HepG2 (cell line): ENCODE measurements around the gene MYO3B. TPM values are rescaled to one million over a fixed set of nuclear protein-coding genes. Genes with fewer than 3 reads are reported as not detected.

ENCODE experiments used
- ATAC-seq: fragments of 200-7000 bp; cut with Tn5 transposase; 3 replicates; pipeline ENCODE4 v1.9.1; 2020; ENCODE audit warnings: mild to moderate bottlenecking, moderate library complexity
- BruUV-seq: library from RNA; stranded (reverse); fragments of 400-500 nt; replicated peaks from 2 replicates; lab custom pipeline; 2021; lab: Mats Ljungman, UMichigan
- CTCF ChIA-PET: fragments of 300-600 bp; formaldehyde crosslinking; extraction: SDS; loops from one replicate; lab custom pipeline; 2021; ENCODE audit warnings: low total read pairs, inconsistent platforms, low intra/inter-chr PET ratio; lab: Yijun Ruan, JAX
- POLR2A ChIA-PET: fragments of 350-600 bp; sonication (Branson Sonifier 250); formaldehyde crosslinking; loops from one replicate; lab custom pipeline; 2020; ENCODE audit warnings: antibody characterized with exemption, inconsistent platforms; lab: Yijun Ruan, JAX
- DNase-seq: peaks from one replicate; pipeline ENCODE4 v3.0.0-alpha.2; 2015; ENCODE audit warnings: low spot score
- FAIRE-seq: peaks from 3 replicates; lab custom pipeline; 2011; peaks lifted over from hg19 to GRCh38; lab: Jason Lieb, UNC
- H2AFZ ChIP-seq: one replicate; pipeline ENCODE4 v1.6.1; 2011; ENCODE audit warnings: low read length, inconsistent platforms
- H3K27ac ChIP-seq: fragments of 300-600 bp; 3 replicates; pipeline ENCODE4 v1.8.0; 2011; ENCODE audit warnings: mixed run types, mild to moderate bottlenecking, mixed read lengths, low read length, inconsistent platforms; ENCODE audit not compliant: insufficient read depth; ENCODE audit errors: extremely low read length
- H3K27me3 ChIP-seq, 2 experiments: fragments of 200-600 bp in 1 of 2; 2 replicates in 1 of 2; 3 replicates in 1 of 2; pipeline versions ENCODE4 v1.6.0 to v1.8.0; 2011; ENCODE audit warnings: low read length in 2 of 2, mild to moderate bottlenecking in 2 of 2, moderate library complexity in 2 of 2, inconsistent platforms in 1 of 2; ENCODE audit not compliant: insufficient read depth in 2 of 2, control insufficient read depth in 1 of 2
- H3K36me3 ChIP-seq, 2 experiments: fragments of 200-600 bp in 1 of 2; replicated peaks in 1 of 2; 2 replicates in 1 of 2; 3 replicates in 1 of 2; pipeline versions ENCODE4 v1.5.1 to v1.8.0; 2011; ENCODE audit warnings: low read length in 2 of 2, inconsistent platforms in 1 of 2; ENCODE audit not compliant: insufficient read depth in 2 of 2, control insufficient read depth in 1 of 2
- H3K4me1 ChIP-seq: 2 replicates; pipeline ENCODE4 v1.5.1; 2012; ENCODE audit warnings: low read length, inconsistent platforms; ENCODE audit not compliant: insufficient read depth
- H3K4me2 ChIP-seq: 2 replicates; pipeline ENCODE4 v1.6.0; 2011; ENCODE audit warnings: low read depth, low read length, inconsistent platforms
- H3K4me3 ChIP-seq, 3 experiments: fragments of 200-600 bp in 1 of 3; sonication (generic), shearing (Covaris generic) in 1 of 3; replicated peaks in 1 of 3; 2 replicates each; pipeline ENCODE4 v1.5.1; 2011 to 2016; ENCODE audit warnings: low read length in 3 of 3, inconsistent platforms in 2 of 3, low read depth in 2 of 3, mild to moderate bottlenecking in 2 of 3, control low read depth in 1 of 3, mixed read lengths in 1 of 3; ENCODE audit not compliant: insufficient read depth in 1 of 3
- H3K79me2 ChIP-seq: one replicate; pipeline ENCODE4 v1.6.1; 2011; ENCODE audit warnings: low read length, inconsistent platforms; ENCODE audit not compliant: insufficient read depth
- H3K9ac ChIP-seq: 2 replicates; pipeline ENCODE4 v1.6.0; 2011; ENCODE audit warnings: mild to moderate bottlenecking, low read depth, low read length, inconsistent platforms; ENCODE audit not compliant: insufficient read depth
- H3K9me3 ChIP-seq: 2 replicates; pipeline ENCODE4 v1.5.1; 2012; ENCODE audit warnings: mild to moderate bottlenecking, low read length
- H4K20me1 ChIP-seq: 2 replicates; pipeline ENCODE4 v1.6.0; 2011; ENCODE audit warnings: inconsistent platforms, mild to moderate bottlenecking, low read length, moderate library complexity; ENCODE audit not compliant: insufficient read depth
- FOXJ3 ChIP-seq: sonication (generic); formaldehyde crosslinking; IDR thresholded peaks from 2 replicates; pipeline ENCODE4 v1.4.0; 2020; ENCODE audit warnings: missing genetic modification reagents, mild to moderate bottlenecking, borderline replicate concordance
- HNRNPUL1 ChIP-seq: fragments of 200-400 bp; formaldehyde crosslinking; IDR thresholded peaks from 2 replicates; pipeline ENCODE4 v1.6.1; 2017; ENCODE audit warnings: low read depth, mild to moderate bottlenecking, low read length, moderate library complexity
- HOXA3 ChIP-seq: sonication (generic); formaldehyde crosslinking; IDR thresholded peaks from 2 replicates; pipeline ENCODE4 v1.5.0; 2020; ENCODE audit warnings: missing genetic modification reagents
- KDM6A ChIP-seq: IDR thresholded peaks from 2 replicates; pipeline ENCODE4 v1.6.1; 2016; ENCODE audit warnings: low read depth
- PCBP2 ChIP-seq: fragments of 200-400 bp; formaldehyde crosslinking; optimal IDR thresholded peaks from 2 replicates; pipeline ENCODE3; 2018; ENCODE audit warnings: low read length, low read depth; ENCODE audit not compliant: poor library complexity, severe bottlenecking
- ZBTB21 ChIP-seq: sonication (generic); formaldehyde crosslinking; IDR thresholded peaks from 2 replicates; pipeline ENCODE4 v1.4.0; 2020; ENCODE audit warnings: missing genetic modification reagents
- ZNF121 ChIP-seq: sonication (generic); formaldehyde crosslinking; IDR thresholded peaks from 2 replicates; pipeline ENCODE4 v1.5.0; 2020; ENCODE audit warnings: mild to moderate bottlenecking, missing genetic modification reagents
- ZNF556 ChIP-seq: sonication (generic); formaldehyde crosslinking; IDR thresholded peaks from 2 replicates; pipeline ENCODE4 v1.4.0; 2020; ENCODE audit warnings: mild to moderate bottlenecking, missing genetic modification reagents, borderline replicate concordance
- WGBS: methylation state at CpG from one replicate; pipeline ENCODE4 v1.1.6; 2017; ENCODE audit warnings: low lambda C conversion rate; 5-methylcytosine and 5-hydroxymethylcytosine counted together
- in situ Hi-C: cut with HindIII; loops from 2 replicates; pipeline ENCODE4 v1.10.0; 2017; ENCODE audit warnings: low pct_unique_long_range_greater_than_20kb; ENCODE audit not compliant: extremely low pct_ligation_motif_present
- intact Hi-C: fragments of 100-400 bp; cut with micrococcal nuclease; formaldehyde crosslinking; loops from one replicate; pipeline ENCODE4 v1.10.0; 2022; ENCODE audit not compliant: unreplicated experiment
- polyA plus RNA-seq, 8 experiments: library from polyadenylated mRNA; depleted of rRNA in 3 of 8; stranded (reverse) in 7 of 8; unstranded in 1 of 8; fragments of >200 nt; fragmentation: Illumina TruSeq in 4 of 8; extraction: Trizol in 4 of 8; gene quantifications; 2 replicates each; pipeline versions ENCODE4 v1.2.1 to v1.2.3, GENCODE V29; 2011 to 2016; ENCODE audit warnings: low read depth in 4 of 8, missing spikeins in 1 of 8, mixed read lengths in 1 of 8; ENCODE audit not compliant: insufficient read depth in 1 of 8
- total RNA-seq, 5 experiments: library from RNA; depleted of rRNA; stranded (reverse); fragments of >200 nt; fragmentation: Illumina TruSeq; extraction: Trizol; gene quantifications; 2 replicates each; pipeline ENCODE4 v1.2.3, GENCODE V29; 2016; ENCODE audit warnings: low read depth in 1 of 5
- TF ChIP-seq, protein P1 (sequence below), 2 experiments: sonication (generic) in 1 of 2; formaldehyde crosslinking in 1 of 2; IDR thresholded peaks; 2 replicates each; pipeline versions ENCODE4 v1.4.0 to v1.6.1; 2018 to 2020; ENCODE audit warnings: missing genetic modification reagents in 2 of 2, borderline replicate concordance in 1 of 2, low read depth in 1 of 2, mild to moderate bottlenecking in 1 of 2, missing biosample characterization in 1 of 2
- TF ChIP-seq, protein P2 (sequence below): fragments of 450-650 bp; IDR thresholded peaks from 2 replicates; pipeline ENCODE4 v1.6.1; 2017; ENCODE audit warnings: mild to moderate bottlenecking
- TF ChIP-seq, protein P3 (sequence below): sonication (generic); formaldehyde crosslinking; IDR thresholded peaks from 2 replicates; pipeline ENCODE4 v1.4.0; 2020; ENCODE audit warnings: missing genetic modification reagents
- TF ChIP-seq, protein P4 (sequence below): IDR thresholded peaks from 2 replicates; pipeline ENCODE4 v1.6.1; 2016; ENCODE audit warnings: low read depth, borderline replicate concordance
- TF ChIP-seq, protein P5 (sequence below): sonication (generic); formaldehyde crosslinking; IDR thresholded peaks from 2 replicates; pipeline ENCODE4 v1.5.1; 2020; ENCODE audit warnings: missing genetic modification reagents, mild to moderate bottlenecking, borderline replicate concordance
- TF ChIP-seq, protein P6 (sequence below): sonication (generic); formaldehyde crosslinking; IDR thresholded peaks from 2 replicates; pipeline ENCODE4 v1.8.1; 2023; ENCODE audit warnings: mild to moderate bottlenecking, missing genetic modification reagents, borderline replicate concordance

The MYO3B gene
- total and polyA plus RNA-seq, 2 of the 13 experiments (the other 11 are each of a cell fraction or from before 2014, with no cell fraction given): 0.01 TPM; not detected in 1

DNA sequence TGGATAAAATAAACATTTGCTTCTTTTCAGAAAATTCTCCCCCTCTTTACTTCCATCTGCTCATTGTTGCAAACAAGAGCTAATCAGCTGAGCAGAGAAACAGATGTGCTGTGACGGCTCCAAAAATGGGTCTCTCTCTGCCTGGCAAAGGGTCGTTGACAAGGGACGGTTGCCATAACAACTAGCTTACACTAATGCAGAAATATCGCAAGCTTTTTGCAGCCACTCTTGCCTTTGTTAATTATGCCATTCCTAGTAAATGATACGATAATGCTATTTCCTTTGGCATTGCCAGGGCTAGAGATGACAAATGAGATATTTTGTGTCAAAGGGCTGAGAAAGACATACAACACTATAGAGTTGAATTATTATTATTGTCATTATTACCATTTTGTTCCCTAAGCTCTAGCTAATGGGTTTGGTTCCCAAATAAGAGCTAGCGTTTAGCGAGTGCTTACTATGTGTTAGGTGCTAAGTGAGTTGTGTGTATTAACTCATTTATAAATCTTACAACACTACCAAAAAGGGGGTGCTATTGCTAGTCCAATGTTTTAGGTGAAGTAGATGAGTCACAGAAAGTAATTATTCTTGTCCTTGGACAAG lies 46.8 kb downstream of the MYO3B start (continued):
- TF ChIP-seq, protein P1, sequence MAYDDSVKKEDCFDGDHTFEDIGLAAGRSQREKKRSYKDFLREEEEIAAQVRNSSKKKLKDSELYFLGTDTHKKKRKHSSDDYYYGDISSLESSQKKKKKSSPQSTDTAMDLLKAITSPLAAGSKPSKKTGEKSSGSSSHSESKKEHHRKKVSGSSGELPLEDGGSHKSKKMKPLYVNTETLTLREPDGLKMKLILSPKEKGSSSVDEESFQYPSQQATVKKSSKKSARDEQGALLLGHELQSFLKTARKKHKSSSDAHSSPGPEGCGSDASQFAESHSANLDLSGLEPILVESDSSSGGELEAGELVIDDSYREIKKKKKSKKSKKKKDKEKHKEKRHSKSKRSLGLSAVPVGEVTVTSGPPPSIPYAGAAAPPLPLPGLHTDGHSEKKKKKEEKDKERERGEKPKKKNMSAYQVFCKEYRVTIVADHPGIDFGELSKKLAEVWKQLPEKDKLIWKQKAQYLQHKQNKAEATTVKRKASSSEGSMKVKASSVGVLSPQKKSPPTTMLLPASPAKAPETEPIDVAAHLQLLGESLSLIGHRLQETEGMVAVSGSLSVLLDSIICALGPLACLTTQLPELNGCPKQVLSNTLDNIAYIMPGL (CRISPR knock-in tag; IDR thresholded peaks at IDR 0.05; ENCODE audit: borderline replicate concordance in 1 of 2, low read depth in 1 of 2): no peak
- TF ChIP-seq, protein P2, sequence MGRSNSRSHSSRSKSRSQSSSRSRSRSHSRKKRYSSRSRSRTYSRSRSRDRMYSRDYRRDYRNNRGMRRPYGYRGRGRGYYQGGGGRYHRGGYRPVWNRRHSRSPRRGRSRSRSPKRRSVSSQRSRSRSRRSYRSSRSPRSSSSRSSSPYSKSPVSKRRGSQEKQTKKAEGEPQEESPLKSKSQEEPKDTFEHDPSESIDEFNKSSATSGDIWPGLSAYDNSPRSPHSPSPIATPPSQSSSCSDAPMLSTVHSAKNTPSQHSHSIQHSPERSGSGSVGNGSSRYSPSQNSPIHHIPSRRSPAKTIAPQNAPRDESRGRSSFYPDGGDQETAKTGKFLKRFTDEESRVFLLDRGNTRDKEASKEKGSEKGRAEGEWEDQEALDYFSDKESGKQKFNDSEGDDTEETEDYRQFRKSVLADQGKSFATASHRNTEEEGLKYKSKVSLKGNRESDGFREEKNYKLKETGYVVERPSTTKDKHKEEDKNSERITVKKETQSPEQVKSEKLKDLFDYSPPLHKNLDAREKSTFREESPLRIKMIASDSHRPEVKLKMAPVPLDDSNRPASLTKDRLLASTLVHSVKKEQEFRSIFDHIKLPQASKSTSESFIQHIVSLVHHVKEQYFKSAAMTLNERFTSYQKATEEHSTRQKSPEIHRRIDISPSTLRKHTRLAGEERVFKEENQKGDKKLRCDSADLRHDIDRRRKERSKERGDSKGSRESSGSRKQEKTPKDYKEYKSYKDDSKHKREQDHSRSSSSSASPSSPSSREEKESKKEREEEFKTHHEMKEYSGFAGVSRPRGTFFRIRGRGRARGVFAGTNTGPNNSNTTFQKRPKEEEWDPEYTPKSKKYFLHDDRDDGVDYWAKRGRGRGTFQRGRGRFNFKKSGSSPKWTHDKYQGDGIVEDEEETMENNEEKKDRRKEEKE: no peak
- TF ChIP-seq, protein P3, sequence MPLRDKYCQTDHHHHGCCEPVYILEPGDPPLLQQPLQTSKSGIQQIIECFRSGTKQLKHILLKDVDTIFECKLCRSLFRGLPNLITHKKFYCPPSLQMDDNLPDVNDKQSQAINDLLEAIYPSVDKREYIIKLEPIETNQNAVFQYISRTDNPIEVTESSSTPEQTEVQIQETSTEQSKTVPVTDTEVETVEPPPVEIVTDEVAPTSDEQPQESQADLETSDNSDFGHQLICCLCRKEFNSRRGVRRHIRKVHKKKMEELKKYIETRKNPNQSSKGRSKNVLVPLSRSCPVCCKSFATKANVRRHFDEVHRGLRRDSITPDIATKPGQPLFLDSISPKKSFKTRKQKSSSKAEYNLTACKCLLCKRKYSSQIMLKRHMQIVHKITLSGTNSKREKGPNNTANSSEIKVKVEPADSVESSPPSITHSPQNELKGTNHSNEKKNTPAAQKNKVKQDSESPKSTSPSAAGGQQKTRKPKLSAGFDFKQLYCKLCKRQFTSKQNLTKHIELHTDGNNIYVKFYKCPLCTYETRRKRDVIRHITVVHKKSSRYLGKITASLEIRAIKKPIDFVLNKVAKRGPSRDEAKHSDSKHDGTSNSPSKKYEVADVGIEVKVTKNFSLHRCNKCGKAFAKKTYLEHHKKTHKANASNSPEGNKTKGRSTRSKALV: no peak
- no peak for TF ChIP-seq ZNF121 (CRISPR knock-in tag)
- TF ChIP-seq, all 625 proteins: peak for 0

DNA sequence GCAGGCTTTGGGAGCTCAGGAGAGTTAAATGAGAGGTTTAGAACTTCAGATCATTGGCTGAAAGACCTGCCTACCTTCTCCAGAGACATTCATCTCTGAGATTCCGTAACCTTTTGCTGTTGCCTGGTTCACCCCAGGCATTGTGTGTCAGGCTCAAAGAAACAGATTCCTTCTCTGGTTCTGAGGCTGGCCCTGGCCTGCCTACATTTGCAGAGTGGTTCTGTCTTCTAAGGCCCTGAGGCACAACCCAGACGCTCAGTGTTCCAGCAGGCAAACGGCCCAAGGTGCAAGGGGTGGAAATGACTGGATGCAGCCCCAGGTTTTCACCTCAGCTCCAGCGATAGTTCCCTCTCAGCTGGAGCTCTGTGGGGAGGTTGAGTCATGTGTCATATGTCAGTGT lies 48.3 kb downstream of the MYO3B start:
- ChIA-PET CTCF (no interaction called here), POLR2A (no interaction called here)
- Histone ChIP-seq H3K9me3 (no peaks in the 10 kb centered on the region), H3K4me3 (no peak overlapping the region), H4K20me1 (no peaks in the 10 kb centered on the region), H3K4me2 (no peak overlapping the region), H3K4me1 (peaks cover 23% of the 10 kb centered on the region), H3K79me2 (no peaks in the 10 kb centered on the region), H3K27me3 (peaks cover 0 to 19% of the 10 kb centered on the region in 2 experiments; a peak in 2 of 5 replicates), H3K9ac (no peak overlapping the region), H3K36me3 (no peaks in the 10 kb centered on the region), H2AFZ (no peak overlapping the region), H3K27ac (no peak overlapping the region)
- 22% methylated on average over 4 of the region's 4 CpGs for WGBS
- ATAC-seq (no peak), DNase-seq (no peak), FAIRE-seq (no peak)
- intact Hi-C loops: no loop called here
- in situ Hi-C loops: no loop called here
- no TSS peak for BruUV-seq
- TF ChIP-seq, protein P4, sequence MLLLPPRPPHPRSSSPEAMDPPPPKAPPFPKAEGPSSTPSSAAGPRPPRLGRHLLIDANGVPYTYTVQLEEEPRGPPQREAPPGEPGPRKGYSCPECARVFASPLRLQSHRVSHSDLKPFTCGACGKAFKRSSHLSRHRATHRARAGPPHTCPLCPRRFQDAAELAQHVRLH: no peak
- TF ChIP-seq HNRNPUL1 (no peak), FOXJ3 (CRISPR knock-in tag) (no peak), HOXA3 (CRISPR knock-in tag) (no peak), ZBTB21 (no peak), PCBP2 (no peak), ZNF121 (CRISPR knock-in tag) (no peak), ZNF556 (CRISPR knock-in tag) (no peak), KDM6A (no peak)
- TF ChIP-seq, protein P5, sequence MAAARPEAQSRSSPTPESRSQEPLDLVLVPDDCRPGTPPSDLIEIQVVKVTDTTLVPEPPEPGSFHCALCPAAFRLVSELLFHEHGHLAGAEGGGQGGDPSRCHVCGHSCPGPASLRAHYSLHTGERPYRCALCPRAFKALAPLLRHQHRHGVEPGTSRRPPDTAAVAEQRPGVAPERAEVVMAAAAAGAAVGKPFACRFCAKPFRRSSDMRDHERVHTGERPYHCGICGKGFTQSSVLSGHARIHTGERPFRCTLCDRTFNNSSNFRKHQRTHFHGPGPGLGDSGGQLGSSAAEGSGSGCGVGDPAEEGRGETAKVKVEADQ (CRISPR knock-in tag): no peak
- TF ChIP-seq, protein P6, sequence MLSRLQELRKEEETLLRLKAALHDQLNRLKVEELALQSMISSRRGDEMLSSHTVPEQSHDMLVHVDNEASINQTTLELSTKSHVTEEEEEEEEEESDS (CRISPR knock-in tag): no peak
